OCI-LY7 (cell line): ENCODE measurements around the gene DCTN5. TPM values are rescaled to one million over a fixed set of nuclear protein-coding genes. Genes with fewer than 3 reads are reported as not detected.

Experiments
- BruUV-seq: library from RNA; stranded (reverse); fragments of 400-500 nt; replicated peaks from 2 replicates; lab custom pipeline; 2021; lab: Mats Ljungman, UMichigan
- CTCF ChIA-PET: fragments of 300-600 bp; sonication (Branson Sonifier 250); formaldehyde crosslinking; loops from one replicate; lab custom pipeline; 2022; ENCODE audit warnings: antibody characterized with exemption; ENCODE audit not compliant: unreplicated experiment; lab: Charles Lee
- POLR2A ChIA-PET: fragments of 300-600 bp; sonication (Branson Sonifier 250); formaldehyde crosslinking; loops from one replicate; lab custom pipeline; 2022; ENCODE audit warnings: antibody characterized with exemption; lab: Charles Lee
- DNase-seq: peaks from one replicate; pipeline ENCODE4 v3.0.0-alpha.2; 2015; ENCODE audit warnings: low spot score
- H2AFZ ChIP-seq: fragments of 200-600 bp; sonication (generic), shearing (Covaris generic); 2 replicates; pipeline ENCODE4 v1.6.1; 2014; ENCODE audit warnings: mild to moderate bottlenecking, antibody characterized with exemption, low read length, moderate library complexity
- H3K27ac ChIP-seq: fragments of 200-600 bp; sonication (generic); 2 replicates; pipeline ENCODE4 v1.5.1; 2014; ENCODE audit warnings: mixed run types, low read depth, mild to moderate bottlenecking, moderate library complexity, low read length, inconsistent platforms; ENCODE audit not compliant: poor library complexity, severe bottlenecking
- H3K36me3 ChIP-seq: fragments of 200-600 bp; sonication (generic); 2 replicates; pipeline ENCODE4 v1.6.1; 2014; ENCODE audit warnings: mild to moderate bottlenecking, antibody characterized with exemption, low read length, moderate library complexity, mixed read lengths; ENCODE audit not compliant: insufficient read depth
- H3K4me1 ChIP-seq: fragments of 200-600 bp; sonication (generic); 2 replicates; pipeline ENCODE4 v1.5.1; 2014; ENCODE audit warnings: mild to moderate bottlenecking, low read length; ENCODE audit not compliant: insufficient read depth, poor library complexity, severe bottlenecking
- H3K4me2 ChIP-seq: fragments of 200-600 bp; sonication (generic); 2 replicates; pipeline ENCODE4 v1.6.1; 2014; ENCODE audit warnings: mild to moderate bottlenecking, low read length
- H3K4me3 ChIP-seq: fragments of 200-600 bp; sonication (generic); 2 replicates; pipeline ENCODE4 v1.5.1; 2014; ENCODE audit warnings: mild to moderate bottlenecking, low read depth, low read length; ENCODE audit not compliant: poor library complexity, severe bottlenecking
- H3K79me2 ChIP-seq: fragments of 200-600 bp; sonication (generic); 2 replicates; pipeline ENCODE4 v1.6.1; 2016; ENCODE audit warnings: low read depth, mild to moderate bottlenecking, low read length, moderate library complexity, mixed read lengths; ENCODE audit not compliant: insufficient read depth
- H3K9me2 ChIP-seq: fragments of 200-600 bp; sonication (generic); 2 replicates; pipeline ENCODE4 v1.6.1; 2016; ENCODE audit warnings: mild to moderate bottlenecking, low read length, mixed read lengths; ENCODE audit not compliant: insufficient read depth
- H3K9me3 ChIP-seq: fragments of 200-600 bp; sonication (generic); 2 replicates; pipeline ENCODE4 v1.6.1; 2014; ENCODE audit warnings: mild to moderate bottlenecking, mixed run types, low read length, mixed read lengths
- H4K20me1 ChIP-seq: fragments of 200-600 bp; sonication (generic); 2 replicates; pipeline ENCODE4 v1.6.1; 2014; ENCODE audit warnings: mild to moderate bottlenecking, antibody characterized with exemption, low read length, moderate library complexity, mixed read lengths; ENCODE audit not compliant: insufficient read depth
- CTCF ChIP-seq: fragments of 200-600 bp; sonication (generic); conservative IDR thresholded peaks from 2 replicates; pipeline ENCODE4 v1.5.1; 2014; ENCODE audit warnings: mild to moderate bottlenecking, antibody characterized with exemption, low read length, moderate library complexity, mixed read lengths
- EZH2phosphoT487 ChIP-seq: fragments of 200-600 bp; sonication (generic); IDR thresholded peaks from 2 replicates; pipeline ENCODE4 v1.6.1; 2018; ENCODE audit warnings: low read depth, borderline replicate concordance, mild to moderate bottlenecking, mixed run types, antibody characterized with exemption, low read length, moderate library complexity, mixed read lengths
- intact Hi-C: fragments of 100-400 bp; cut with micrococcal nuclease; formaldehyde crosslinking; loops from one replicate; pipeline ENCODE4 v1.10.0; 2022; ENCODE audit not compliant: unreplicated experiment
- total RNA-seq, 2 experiments: library from RNA; depleted of rRNA in 1 of 2; stranded (reverse); fragments of >200 nt in 1 of 2; shearing (Covaris generic) in 1 of 2; gene quantifications; 2 replicates each; pipeline ENCODE4 v1.2.3, GENCODE V29; 2014 to 2022

The DCTN5 gene
- total RNA-seq, 2 experiments from 2014 or later = 37.3 to 89.6 TPM

GRCh38 chr16:23702951-23703350 is 61.7 kb downstream of the DCTN5 start:
- no peaks in the 10 kb centered on the region for H3K9me2 ChIP-seq
- 0 out of 2 replicates have a peak, but pooled peaks cover 5% of the 10 kb centered on the region for H3K9me3 ChIP-seq
- H4K20me1 ChIP-seq = no peaks in the 10 kb centered on the region
- peaks cover 9% of the 10 kb centered on the region for H3K4me1 ChIP-seq
- H3K36me3 ChIP-seq = no peaks in the 10 kb centered on the region; the same call in 1 of the 2 replicates
- H3K4me2 ChIP-seq = no peak overlapping the region
- H2AFZ ChIP-seq = no peak overlapping the region
- no peak for TF ChIP-seq CTCF
- no peak for TF ChIP-seq EZH2phosphoT487
- no TSS peak for BruUV-seq
- ChIA-PET POLR2A (interaction anchor here (0.6 kb wide), 1 partner anchor 310 kb away, joined by 3 read pairs; no protein-coding TSS in a partner anchor), CTCF (no interaction called here)
- no peaks in the 10 kb centered on the region for H3K79me2 ChIP-seq
- no peak overlapping the region for H3K4me3 ChIP-seq
- no peak overlapping the region for H3K27ac ChIP-seq
- no peak for DNase-seq
- intact Hi-C loops = no loop called here

- Histone ChIP-seq H3K4me1 (no peaks in the 10 kb centered on the region), H3K79me2 (no peaks in the 10 kb centered on the region), H3K9me3 (peaks cover 5% of the 10 kb centered on the region; the same call in 1 of the 2 replicates), H2AFZ (no peak overlapping the region), H3K36me3 (no peaks in the 10 kb centered on the region; the same call in 1 of the 2 replicates), H3K4me2 (no peak overlapping the region), H3K4me3 (no peak overlapping the region), H3K9me2 (no peaks in the 10 kb centered on the region), H3K27ac (no peak overlapping the region), H4K20me1 (no peaks in the 10 kb centered on the region)
- TF ChIP-seq EZH2phosphoT487 (no peak), CTCF (no peak)
- ChIA-PET CTCF (no interaction called here), POLR2A (no interaction called here)
- BruUV-seq = no TSS peak
- no peak for DNase-seq
- intact Hi-C loops = no loop called here
Measured at GRCh38 chr16:23704772-23705516, 63.7 kb downstream of the DCTN5 start.

GRCh38 chr16:23705517-23705902 is 64.2 kb downstream of the DCTN5 start:
- H3K9me3 ChIP-seq = peaks cover 5% of the 10 kb centered on the region; the same call in 1 of the 2 replicates
- BruUV-seq = no TSS peak
- ChIA-PET POLR2A (no interaction called here), CTCF (no interaction called here)
- H3K9me2 ChIP-seq = no peaks in the 10 kb centered on the region
- no peaks in the 10 kb centered on the region; the same call in 1 of the 2 replicates for H3K36me3 ChIP-seq
- H4K20me1 ChIP-seq = no peaks in the 10 kb centered on the region
- H3K4me1 ChIP-seq = no peaks in the 10 kb centered on the region
- H2AFZ ChIP-seq = no peak overlapping the region
- H3K4me2 ChIP-seq = no peak overlapping the region
- no peak overlapping the region for H3K27ac ChIP-seq
- no peak overlapping the region for H3K4me3 ChIP-seq
- intact Hi-C loops = no loop called here
- no peak for TF ChIP-seq CTCF
- TF ChIP-seq EZH2phosphoT487 = no peak
- no peak for DNase-seq
- no peaks in the 10 kb centered on the region for H3K79me2 ChIP-seq
